Neural progenitor cell (in vitro differentiated cells): Measurements from ENCODE around the gene CASR. TPM values are rescaled to one million over a fixed set of nuclear protein-coding genes. Genes with fewer than 3 reads are reported as not detected.
"Not testable (repeated sequence)": the region's sequence is repeated elsewhere in the genome, so short reads cannot be mapped to it uniquely, and the experiment has no call there.

ENCODE experiments used
- DNase-seq: peaks from one replicate; pipeline ENCODE4 v3.0.0-alpha.2; 2016; ENCODE audit warnings: low spot score
- H2AFZ ChIP-seq: fragments of 200-600 bp; sonication (generic); replicated peaks from 2 replicates; pipeline ENCODE4 v1.6.1; 2016; ENCODE audit warnings: antibody characterized with exemption
- H3F3A ChIP-seq: fragments of 200-600 bp; sonication (generic); 2 replicates; pipeline ENCODE4 v1.6.1; 2016; ENCODE audit warnings: antibody characterized with exemption, low read depth
- H3K27ac ChIP-seq: fragments of 200-600 bp; sonication (generic); 2 replicates; pipeline ENCODE4 v1.5.1; 2016; ENCODE audit warnings: mild to moderate bottlenecking
- H3K27me3 ChIP-seq: fragments of 200-600 bp; sonication (generic); 2 replicates; pipeline ENCODE4 v1.6.1; 2016; ENCODE audit warnings: mild to moderate bottlenecking, moderate library complexity
- H3K36me3 ChIP-seq: fragments of 200-600 bp; sonication (generic); 2 replicates; pipeline ENCODE4 v1.5.1; 2016
- H3K4me1 ChIP-seq: fragments of 200-600 bp; sonication (generic); 2 replicates; pipeline ENCODE4 v1.6.1; 2016; ENCODE audit warnings: mixed run types
- H3K4me2 ChIP-seq: fragments of 200-600 bp; sonication (generic); 2 replicates; pipeline ENCODE4 v1.6.1; 2016
- H3K4me3 ChIP-seq: fragments of 200-600 bp; sonication (generic); 2 replicates; pipeline ENCODE4 v1.5.1; 2016
- H3K79me2 ChIP-seq: fragments of 200-600 bp; sonication (generic); 2 replicates; pipeline ENCODE4 v1.6.1; 2016; ENCODE audit warnings: low read depth
- H3K9ac ChIP-seq: fragments of 200-600 bp; sonication (generic); 2 replicates; pipeline ENCODE4 v1.6.1; 2016
- H3K9me3 ChIP-seq: fragments of 200-600 bp; sonication (generic); 2 replicates; pipeline ENCODE4 v1.5.1; 2016; ENCODE audit warnings: low read depth
- H4K20me1 ChIP-seq: fragments of 200-600 bp; sonication (generic); 2 replicates; pipeline ENCODE4 v1.6.1; 2016; ENCODE audit warnings: low read depth
- H3K27ac Mint-ChIP-seq: 3 replicates; pipeline ENCODE4 v1.8.0; 2021; ENCODE audit warnings: mixed read lengths
- H3K27me3 Mint-ChIP-seq: 2 replicates; pipeline ENCODE4 v1.8.0; 2022; ENCODE audit warnings: low read depth, mild to moderate bottlenecking, inconsistent platforms, moderate library complexity, mixed read lengths; ENCODE audit not compliant: insufficient read depth
- H3K36me3 Mint-ChIP-seq: 3 replicates; pipeline ENCODE4 v1.8.0; 2021; ENCODE audit warnings: mixed read lengths
- H3K4me1 Mint-ChIP-seq: 3 replicates; pipeline ENCODE4 v1.8.0; 2021; ENCODE audit warnings: mixed read lengths
- H3K4me3 Mint-ChIP-seq: 3 replicates; pipeline ENCODE4 v1.8.0; 2021; ENCODE audit warnings: mild to moderate bottlenecking, moderate library complexity, mixed read lengths
- H3K9me3 Mint-ChIP-seq: 3 replicates; pipeline ENCODE4 v1.8.0; 2020; ENCODE audit warnings: mixed read lengths
- EZH2 ChIP-seq: fragments of 200-600 bp; sonication (generic); IDR thresholded peaks from 2 replicates; pipeline ENCODE4 v1.6.1; 2017; ENCODE audit warnings: antibody characterized with exemption, mild to moderate bottlenecking, moderate library complexity
- EZH2phosphoT487 ChIP-seq: fragments of 200-600 bp; sonication (generic); IDR thresholded peaks from 2 replicates; pipeline ENCODE4 v1.6.1; 2017; ENCODE audit warnings: antibody characterized with exemption
- total RNA-seq: library from RNA; depleted of rRNA; stranded (reverse); fragments of >200 nt; gene quantifications from 2 replicates; pipeline ENCODE4 v1.2.3, GENCODE V29; 2015; ENCODE audit warnings: low replicate concordance
- TF ChIP-seq, protein P1 (sequence below): fragments of 200-600 bp; sonication (generic); IDR thresholded peaks from 2 replicates; pipeline ENCODE4 v1.5.1; 2017; ENCODE audit warnings: antibody characterized with exemption, mild to moderate bottlenecking

CASR gene
- total RNA-seq, 1 donor from 2014 or later: not detected

DNA sequence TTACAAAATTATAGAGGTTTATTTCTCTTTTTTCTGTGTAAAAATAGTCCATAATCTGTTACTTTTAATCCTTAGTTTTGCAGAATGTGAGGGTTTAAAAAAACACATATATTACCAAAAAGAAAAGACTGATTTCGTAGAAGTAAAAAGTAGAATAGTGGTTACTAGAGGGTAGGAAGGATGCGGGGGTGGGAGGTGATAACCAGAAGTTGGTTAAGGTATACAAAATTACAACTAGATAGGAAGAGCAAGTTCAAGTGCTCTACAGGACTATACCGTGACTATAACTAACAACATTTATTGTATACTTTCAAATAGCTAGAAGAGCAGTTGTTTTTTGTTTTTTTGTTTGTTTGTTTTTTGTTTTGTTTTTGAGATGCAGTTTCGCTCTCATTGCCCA, 16.1 kb downstream of the CASR start:
- H3K4me1 ChIP-seq: no peaks in the 10 kb centered on the region
- no peaks in the 10 kb centered on the region for H3K9me3 ChIP-seq
- no peaks in the 10 kb centered on the region for H3K36me3 ChIP-seq
- Mint-ChIP-seq H3K27me3 (no peaks in the 10 kb centered on the region), H3K36me3 (no peaks in the 10 kb centered on the region), H3K27ac (no peak overlapping the region), H3K4me3 (no peak overlapping the region), H3K9me3 (peaks cover 5% of the 10 kb centered on the region), H3K4me1 (no peaks in the 10 kb centered on the region)
- H3K4me3 ChIP-seq: no peak overlapping the region
- H3K27ac ChIP-seq: no peak overlapping the region
- H3K79me2 ChIP-seq: no peaks in the 10 kb centered on the region
- H4K20me1 ChIP-seq: no peaks in the 10 kb centered on the region
- no peak overlapping the region for H3K9ac ChIP-seq
- H2AFZ ChIP-seq: no peak overlapping the region
- TF ChIP-seq, protein P1, sequence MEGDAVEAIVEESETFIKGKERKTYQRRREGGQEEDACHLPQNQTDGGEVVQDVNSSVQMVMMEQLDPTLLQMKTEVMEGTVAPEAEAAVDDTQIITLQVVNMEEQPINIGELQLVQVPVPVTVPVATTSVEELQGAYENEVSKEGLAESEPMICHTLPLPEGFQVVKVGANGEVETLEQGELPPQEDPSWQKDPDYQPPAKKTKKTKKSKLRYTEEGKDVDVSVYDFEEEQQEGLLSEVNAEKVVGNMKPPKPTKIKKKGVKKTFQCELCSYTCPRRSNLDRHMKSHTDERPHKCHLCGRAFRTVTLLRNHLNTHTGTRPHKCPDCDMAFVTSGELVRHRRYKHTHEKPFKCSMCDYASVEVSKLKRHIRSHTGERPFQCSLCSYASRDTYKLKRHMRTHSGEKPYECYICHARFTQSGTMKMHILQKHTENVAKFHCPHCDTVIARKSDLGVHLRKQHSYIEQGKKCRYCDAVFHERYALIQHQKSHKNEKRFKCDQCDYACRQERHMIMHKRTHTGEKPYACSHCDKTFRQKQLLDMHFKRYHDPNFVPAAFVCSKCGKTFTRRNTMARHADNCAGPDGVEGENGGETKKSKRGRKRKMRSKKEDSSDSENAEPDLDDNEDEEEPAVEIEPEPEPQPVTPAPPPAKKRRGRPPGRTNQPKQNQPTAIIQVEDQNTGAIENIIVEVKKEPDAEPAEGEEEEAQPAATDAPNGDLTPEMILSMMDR: no peak
- no peak for DNase-seq
- no peak overlapping the region for H3K4me2 ChIP-seq
- H3K27me3 ChIP-seq: no peaks in the 10 kb centered on the region
- no peaks in the 10 kb centered on the region for H3F3A ChIP-seq

DNA sequence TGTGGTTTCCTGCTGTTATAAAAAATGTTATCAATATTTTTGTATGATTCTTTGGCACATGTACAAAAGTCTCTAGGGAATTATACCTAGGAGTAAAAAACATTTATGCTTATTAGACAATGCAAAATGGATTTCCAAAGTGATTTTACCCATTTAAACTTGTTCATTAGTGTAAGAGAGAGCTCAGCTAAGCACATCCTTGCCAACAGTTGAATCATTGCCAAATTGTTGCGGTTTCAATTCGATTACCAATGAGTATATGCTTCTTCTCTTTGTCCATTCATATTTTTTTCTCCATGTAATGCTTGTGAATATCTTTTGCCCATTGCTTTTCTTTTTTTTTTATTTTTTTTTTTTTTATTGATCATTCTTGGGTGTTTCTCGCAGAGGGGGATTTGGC, 17.2 kb downstream of the CASR start:
- no peak overlapping the region for H2AFZ ChIP-seq
- no peaks in the 10 kb centered on the region for H3F3A ChIP-seq
- H3K9me3 Mint-ChIP-seq: peaks cover 5% of the 10 kb centered on the region
- no peak overlapping the region for H3K27ac ChIP-seq
- no peaks in the 10 kb centered on the region for H3K27me3 Mint-ChIP-seq
- H3K4me1 ChIP-seq: no peaks in the 10 kb centered on the region
- DNase-seq: no peak
- no peak overlapping the region for H3K27ac Mint-ChIP-seq
- TF ChIP-seq EZH2 (no peak), EZH2phosphoT487 (no peak)
- TF ChIP-seq, protein P1: no peak
- no peaks in the 10 kb centered on the region for H3K9me3 ChIP-seq
- no peaks in the 10 kb centered on the region for H3K4me1 Mint-ChIP-seq
- no peaks in the 10 kb centered on the region for H3K27me3 ChIP-seq
- H3K36me3 ChIP-seq: no peaks in the 10 kb centered on the region
- H3K9ac ChIP-seq: no peak overlapping the region
- H3K36me3 Mint-ChIP-seq: no peaks in the 10 kb centered on the region
- no peak overlapping the region for H3K4me3 Mint-ChIP-seq
- no peak overlapping the region for H3K4me3 ChIP-seq
- no peak overlapping the region for H3K4me2 ChIP-seq
- H3K79me2 ChIP-seq: no peaks in the 10 kb centered on the region
- H4K20me1 ChIP-seq: no peaks in the 10 kb centered on the region

DNA sequence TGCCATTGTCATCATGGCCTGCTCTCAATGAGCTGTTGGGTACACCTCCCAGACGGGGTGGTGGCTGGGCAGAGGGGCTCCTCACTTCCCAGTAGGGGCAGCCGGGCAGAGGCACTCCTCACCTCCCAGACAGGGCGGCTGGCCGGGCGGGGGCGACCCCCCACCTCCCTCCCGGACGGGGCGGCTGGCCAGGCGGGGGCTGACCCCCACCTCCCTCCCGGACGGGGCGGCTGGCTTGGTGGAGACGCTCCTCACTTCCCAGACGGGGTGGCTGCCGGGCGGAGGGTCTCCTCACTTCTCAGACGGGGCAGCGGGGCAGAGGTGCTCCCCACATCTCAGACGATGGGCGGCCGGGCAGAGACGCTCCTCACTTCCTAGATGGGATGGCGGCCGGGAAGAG, 18.0 kb downstream of the CASR start:
- H4K20me1 ChIP-seq, H3K4me1 ChIP-seq, DNase-seq, H3K79me2 ChIP-seq, H3K4me1 Mint-ChIP-seq, H3K4me3 Mint-ChIP-seq, H3K36me3 ChIP-seq, H3K4me3 ChIP-seq, H3K36me3 Mint-ChIP-seq, H3K9me3 ChIP-seq, H3K4me2 ChIP-seq, H3F3A ChIP-seq, H2AFZ ChIP-seq, H3K9ac ChIP-seq, H3K9me3 Mint-ChIP-seq, H3K27me3 Mint-ChIP-seq, H3K27ac ChIP-seq, H3K27ac Mint-ChIP-seq, H3K27me3 ChIP-seq: not testable (repeated sequence)

DNA sequence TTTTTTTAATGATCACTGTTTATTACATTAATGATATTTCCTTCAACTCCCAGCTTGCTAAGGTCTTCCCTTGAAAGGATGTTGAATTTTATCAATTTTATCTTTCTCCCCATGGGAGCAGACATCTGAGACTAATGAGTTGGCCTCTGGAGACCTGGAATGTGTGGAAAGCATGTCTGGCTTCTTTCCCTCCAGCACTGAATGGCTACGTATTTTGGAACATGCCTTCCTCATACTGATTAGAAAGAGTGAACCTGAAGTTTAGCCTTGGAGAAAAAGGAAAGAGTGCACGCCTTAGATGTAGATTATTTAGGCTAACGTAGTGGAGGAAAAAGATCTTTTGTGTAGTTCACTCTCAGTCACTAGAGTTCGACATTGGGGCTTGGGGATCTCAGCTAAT, 25.1 kb downstream of the CASR start:
- Histone ChIP-seq H4K20me1 (no peaks in the 10 kb centered on the region), H3K36me3 (no peaks in the 10 kb centered on the region), H3K79me2 (no peaks in the 10 kb centered on the region), H3K27ac (no peak overlapping the region), H2AFZ (no peak overlapping the region), H3K9ac (no peak overlapping the region), H3K4me2 (no peak overlapping the region), H3K4me1 (no peaks in the 10 kb centered on the region), H3K9me3 (no peaks in the 10 kb centered on the region), H3K27me3 (no peaks in the 10 kb centered on the region), H3F3A (no peaks in the 10 kb centered on the region), H3K4me3 (no peak overlapping the region)
- H3K27ac Mint-ChIP-seq: no peak overlapping the region
- no peaks in the 10 kb centered on the region for H3K36me3 Mint-ChIP-seq
- no peaks in the 10 kb centered on the region for H3K4me1 Mint-ChIP-seq
- no peak for TF ChIP-seq EZH2
- TF ChIP-seq EZH2phosphoT487: no peak
- TF ChIP-seq, protein P1: no peak
- no peaks in the 10 kb centered on the region for H3K9me3 Mint-ChIP-seq
- no peak for DNase-seq
- no peaks in the 10 kb centered on the region for H3K27me3 Mint-ChIP-seq
- no peak overlapping the region for H3K4me3 Mint-ChIP-seq
